ENCODE data around the gene CHD3. TPM values are rescaled to one million over a fixed set of nuclear protein-coding genes. Genes with fewer than 3 reads are reported as not detected.
A peak's percentile ranks its signal among the peaks of the same experiment; 100 is the strongest.

Gene CHD3
- total RNA-seq, 4 donors from 2014 or later: 56.7 to 134 (median 120) TPM

DNA sequence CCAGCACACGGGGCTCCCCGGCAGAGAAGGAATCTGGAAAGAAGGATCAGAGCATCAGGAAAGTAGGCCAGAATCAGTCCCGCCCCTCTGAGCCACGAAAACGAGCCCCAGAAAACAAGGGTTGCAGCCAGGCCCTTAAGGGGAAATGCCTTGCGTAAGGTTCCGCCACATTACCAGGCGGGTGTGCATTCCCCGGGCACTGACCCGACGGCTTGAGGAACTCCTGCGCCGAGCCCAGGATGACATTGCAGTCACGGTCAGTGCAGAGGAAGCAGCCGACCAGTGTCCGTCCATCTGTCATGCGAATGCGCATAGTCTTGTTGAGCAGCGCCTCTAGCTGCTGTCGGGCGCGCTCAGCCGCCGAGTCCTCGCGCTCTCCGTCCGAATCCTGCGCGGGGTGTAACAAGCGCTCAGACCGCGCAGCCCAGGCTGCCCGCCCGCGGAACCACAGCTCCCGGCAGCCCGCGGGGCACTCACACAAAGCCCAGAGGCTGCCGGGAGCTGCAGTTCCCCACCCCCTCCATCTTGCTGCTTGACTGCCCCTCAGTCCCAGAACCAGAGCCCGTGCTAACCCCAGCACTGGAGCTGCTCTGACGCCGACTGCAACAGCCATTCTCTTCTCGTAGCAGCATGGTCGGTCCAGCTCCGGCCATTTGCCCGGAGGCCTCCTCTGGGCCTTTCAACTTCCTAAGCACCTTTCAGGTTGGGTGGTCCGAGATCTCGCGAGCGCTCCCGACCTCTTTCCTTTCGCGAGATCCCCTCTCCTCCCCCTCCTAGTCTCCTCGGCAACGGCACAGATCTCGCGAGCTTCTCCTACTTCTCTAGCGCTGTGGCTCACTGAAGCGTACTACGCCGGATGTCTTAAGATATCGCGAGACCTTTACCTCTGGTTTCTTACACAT is 31.5 kb upstream of the CHD3 start, which contains the start of gene NAA38:
Gene NAA38 (minus strand): TSS at position 749 of the 902 bp plus-strand sequence. CDS start 96 bp downstream, at position 653.
- peak within 1 kb of the TSS; percentile 57 to 86 for H3K4me3 ChIP-seq
- no peaks in the 10 kb centered on the region for H3K9me3 ChIP-seq
- ATAC-seq: peak; percentile 91
- peak; percentile 44 to 47 for TF ChIP-seq POLR2A (IDR thresholded peaks at IDR 0.05)
- no peak for TF ChIP-seq EP300 (IDR thresholded peaks at IDR 0.05)
- TF ChIP-seq, protein P1, sequence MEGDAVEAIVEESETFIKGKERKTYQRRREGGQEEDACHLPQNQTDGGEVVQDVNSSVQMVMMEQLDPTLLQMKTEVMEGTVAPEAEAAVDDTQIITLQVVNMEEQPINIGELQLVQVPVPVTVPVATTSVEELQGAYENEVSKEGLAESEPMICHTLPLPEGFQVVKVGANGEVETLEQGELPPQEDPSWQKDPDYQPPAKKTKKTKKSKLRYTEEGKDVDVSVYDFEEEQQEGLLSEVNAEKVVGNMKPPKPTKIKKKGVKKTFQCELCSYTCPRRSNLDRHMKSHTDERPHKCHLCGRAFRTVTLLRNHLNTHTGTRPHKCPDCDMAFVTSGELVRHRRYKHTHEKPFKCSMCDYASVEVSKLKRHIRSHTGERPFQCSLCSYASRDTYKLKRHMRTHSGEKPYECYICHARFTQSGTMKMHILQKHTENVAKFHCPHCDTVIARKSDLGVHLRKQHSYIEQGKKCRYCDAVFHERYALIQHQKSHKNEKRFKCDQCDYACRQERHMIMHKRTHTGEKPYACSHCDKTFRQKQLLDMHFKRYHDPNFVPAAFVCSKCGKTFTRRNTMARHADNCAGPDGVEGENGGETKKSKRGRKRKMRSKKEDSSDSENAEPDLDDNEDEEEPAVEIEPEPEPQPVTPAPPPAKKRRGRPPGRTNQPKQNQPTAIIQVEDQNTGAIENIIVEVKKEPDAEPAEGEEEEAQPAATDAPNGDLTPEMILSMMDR (IDR thresholded peaks at IDR 0.05): peak in 3 of 4 experiments; percentile 40 to 83 (median 46)
- TF ChIP-seq POLR2AphosphoS5 (IDR thresholded peaks at IDR 0.05): peak; percentile 85
- H3K4me1 ChIP-seq: peaks cover 3 to 53% (median 25%) of the 10 kb centered on the region in 3 donors
- H3K36me3 ChIP-seq: peaks cover 0 to 54% of the 10 kb centered on the region in 2 donors
- H3K27ac ChIP-seq: peak within 1 kb of the TSS; percentile 73 to 96 (median 92)
- 1% methylated on average over 22 to 29 of the region's 64 CpGs for WGBS, 2 donors (ENCODE audit: low coverage in 1 of 2)
- H3K27me3 ChIP-seq: no peaks in the 10 kb centered on the region

DNA sequence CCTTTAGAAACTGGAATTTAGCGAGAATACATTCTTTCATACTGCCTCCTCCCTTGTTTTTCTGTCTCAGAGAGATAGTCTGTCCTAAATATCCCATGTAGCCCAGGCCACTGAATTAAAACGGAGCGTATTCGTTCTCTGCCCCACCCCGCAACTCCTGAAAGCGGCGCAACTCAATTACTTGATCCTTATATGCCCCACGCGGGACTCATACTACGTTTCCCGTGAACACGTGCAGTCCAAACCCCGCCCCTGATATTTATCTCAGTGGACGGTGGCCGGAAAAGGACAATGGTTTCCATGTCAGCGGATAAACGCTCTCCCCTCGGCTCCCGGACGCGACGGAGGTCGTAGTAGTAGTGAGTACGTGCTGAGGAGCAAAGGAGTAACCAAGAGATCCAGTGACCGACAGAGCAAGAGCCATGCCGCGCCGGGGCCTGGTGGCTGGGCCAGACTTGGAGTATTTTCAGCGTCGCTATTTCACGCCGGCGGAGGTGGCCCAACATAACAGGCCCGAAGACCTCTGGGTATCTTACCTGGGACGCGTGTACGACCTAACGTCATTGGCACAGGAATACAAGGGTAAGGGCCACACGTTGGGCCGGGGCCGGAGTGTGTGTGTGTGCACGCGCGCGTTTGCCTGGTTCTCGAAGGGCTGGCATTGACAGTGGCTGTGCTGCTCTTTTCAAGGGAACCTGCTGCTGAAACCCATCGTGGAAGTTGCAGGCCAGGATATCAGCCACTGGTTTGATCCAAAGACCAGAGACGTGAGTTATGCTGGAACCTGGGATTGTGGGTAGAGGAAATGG is 30.7 kb upstream of the CHD3 start, which contains the start of gene CYB5D1:
Gene CYB5D1 (plus strand): TSS at position 291 of the 809 bp plus-strand sequence. CDS start 132 bp downstream, at position 423.
- TF ChIP-seq EP300 (IDR thresholded peaks at IDR 0.05) (no peak), POLR2AphosphoS5 (IDR thresholded peaks at IDR 0.05) (peak; percentile 90), POLR2A (IDR thresholded peaks at IDR 0.05) (peak; percentile 11 to 27)
- TF ChIP-seq, protein P1 (IDR thresholded peaks at IDR 0.05): peak in 1 of 4 experiments; percentile 7
- H3K27ac ChIP-seq: peak within 1 kb of the TSS; percentile 73 to 96 (median 92)
- 1 to 8% methylated on average over 13 to 20 of the region's 48 CpGs for WGBS, 2 donors (ENCODE audit: low coverage in 1 of 2)
- peaks cover 0 to 47% of the 10 kb centered on the region in 2 donors for H3K36me3 ChIP-seq
- no peaks in the 10 kb centered on the region for H3K27me3 ChIP-seq
- H3K4me1 ChIP-seq: peaks cover 3 to 57% (median 23%) of the 10 kb centered on the region in 3 donors
- peak; percentile 73 for ATAC-seq
- no peaks in the 10 kb centered on the region for H3K9me3 ChIP-seq
- H3K4me3 ChIP-seq: peak within 1 kb of the TSS; percentile 57 to 86

DNA sequence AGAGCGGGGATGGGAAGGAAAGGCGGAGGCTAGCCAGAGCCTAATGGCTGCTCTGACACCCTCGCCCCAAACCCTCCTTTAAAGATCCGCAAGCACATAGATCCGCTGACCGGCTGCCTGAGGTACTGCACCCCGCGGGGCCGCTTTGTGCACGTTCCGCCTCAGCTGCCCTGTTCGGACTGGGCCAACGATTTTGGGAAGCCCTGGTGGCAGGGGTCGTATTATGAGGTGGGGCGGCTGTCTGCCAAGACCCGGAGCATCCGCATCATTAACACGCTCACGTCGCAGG is 30.1 kb upstream of the CHD3 start:
- TF ChIP-seq POLR2A (IDR thresholded peaks at IDR 0.05): no peak
- no peak for TF ChIP-seq EP300 (IDR thresholded peaks at IDR 0.05)
- TF ChIP-seq, protein P1 (IDR thresholded peaks at IDR 0.05): peak in 3 of 4 experiments; percentile 46 to 72 (median 58)
- no peak for TF ChIP-seq POLR2AphosphoS5 (IDR thresholded peaks at IDR 0.05)
- Histone ChIP-seq H3K36me3 (peaks cover 0 to 42% of the 10 kb centered on the region in 2 donors), H3K9me3 (no peaks in the 10 kb centered on the region), H3K4me1 (peaks cover 3 to 57% (median 23%) of the 10 kb centered on the region in 3 donors), H3K27me3 (no peaks in the 10 kb centered on the region), H3K4me3 (peak overlapping the region; percentile 57 to 86), H3K27ac (peak overlapping the region; percentile 73 to 96 (median 92))
- 27% methylated on average over 6 of the region's 20 CpGs; no CpG with 5 or more reads in 1 of the 2 donors for WGBS, 2 donors (ENCODE audit: low coverage in 1 of 2)
- ATAC-seq: no peak

DNA sequence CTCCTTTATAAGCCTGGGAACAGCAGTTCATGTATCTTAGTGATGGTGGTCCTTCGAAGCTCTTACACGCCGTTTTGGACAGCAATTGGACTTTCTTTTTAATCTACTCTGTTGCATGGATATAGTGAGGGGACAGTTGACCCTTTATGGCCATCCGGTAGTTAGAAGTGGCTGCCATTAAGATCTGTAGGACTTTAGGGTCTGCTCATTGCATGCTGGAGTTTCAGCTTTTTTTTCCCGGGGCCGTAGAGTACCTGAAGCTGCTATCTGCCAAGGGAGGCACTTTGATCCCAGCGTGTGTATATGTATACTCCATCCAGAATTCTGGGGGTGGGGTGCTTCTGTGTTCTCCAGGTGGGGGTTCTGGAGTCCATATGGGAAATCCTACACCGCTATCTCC is 29.6 kb upstream of the CHD3 start:
- no peaks in the 10 kb centered on the region for H3K27me3 ChIP-seq
- 33 to 70% methylated on average over 1 to 6 of the region's 8 CpGs for WGBS, 2 donors (ENCODE audit: low coverage in 1 of 2)
- H3K36me3 ChIP-seq: peaks cover 0 to 36% of the 10 kb centered on the region in 2 donors
- peak overlapping the region in 3 of 4 donors; percentile 88 to 96 (median 95) for H3K27ac ChIP-seq
- no peaks in the 10 kb centered on the region for H3K9me3 ChIP-seq
- peak overlapping the region in 1 of 2 donors; percentile 57 for H3K4me3 ChIP-seq
- TF ChIP-seq, protein P1 (IDR thresholded peaks at IDR 0.05): no peak
- TF ChIP-seq EP300 (IDR thresholded peaks at IDR 0.05): no peak
- no peak for TF ChIP-seq POLR2AphosphoS5 (IDR thresholded peaks at IDR 0.05)
- TF ChIP-seq POLR2A (IDR thresholded peaks at IDR 0.05): no peak
- peaks cover 3 to 55% (median 23%) of the 10 kb centered on the region in 3 donors for H3K4me1 ChIP-seq
- no peak for ATAC-seq
